HepG2 (cell line): Measurements from ENCODE around the gene PIMREG. TPM values are rescaled to one million over a fixed set of nuclear protein-coding genes. Genes with fewer than 3 reads are reported as not detected.

Experiments
- ATAC-seq: fragments of 200-7000 bp; cut with Tn5 transposase; 3 replicates; pipeline ENCODE4 v1.9.1; 2020; ENCODE audit warnings: mild to moderate bottlenecking, moderate library complexity
- BruUV-seq: library from RNA; stranded (reverse); fragments of 400-500 nt; replicated peaks from 2 replicates; lab custom pipeline; 2021; lab: Mats Ljungman, UMichigan
- CTCF ChIA-PET: fragments of 300-600 bp; formaldehyde crosslinking; extraction: SDS; loops from one replicate; lab custom pipeline; 2021; ENCODE audit warnings: low total read pairs, inconsistent platforms, low intra/inter-chr PET ratio; lab: Yijun Ruan, JAX
- POLR2A ChIA-PET: fragments of 350-600 bp; sonication (Branson Sonifier 250); formaldehyde crosslinking; loops from one replicate; lab custom pipeline; 2020; ENCODE audit warnings: antibody characterized with exemption, inconsistent platforms; lab: Yijun Ruan, JAX
- DNase-seq: peaks from one replicate; pipeline ENCODE4 v3.0.0-alpha.2; 2015; ENCODE audit warnings: low spot score
- FAIRE-seq: peaks from 3 replicates; lab custom pipeline; 2011; peaks lifted over from hg19 to GRCh38; lab: Jason Lieb, UNC
- H2AFZ ChIP-seq: one replicate; pipeline ENCODE4 v1.6.1; 2011; ENCODE audit warnings: low read length, inconsistent platforms
- H3K27ac ChIP-seq: fragments of 300-600 bp; 3 replicates; pipeline ENCODE4 v1.8.0; 2011; ENCODE audit warnings: mixed run types, mild to moderate bottlenecking, mixed read lengths, low read length, inconsistent platforms; ENCODE audit not compliant: insufficient read depth; ENCODE audit errors: extremely low read length
- H3K27me3 ChIP-seq, 2 experiments: fragments of 200-600 bp in 1 of 2; 2 replicates in 1 of 2; 3 replicates in 1 of 2; pipeline versions ENCODE4 v1.6.0 to v1.8.0; 2011; ENCODE audit warnings: low read length in 2 of 2, mild to moderate bottlenecking in 2 of 2, moderate library complexity in 2 of 2, inconsistent platforms in 1 of 2; ENCODE audit not compliant: insufficient read depth in 2 of 2, control insufficient read depth in 1 of 2
- H3K36me3 ChIP-seq, 2 experiments: fragments of 200-600 bp in 1 of 2; replicated peaks in 1 of 2; 2 replicates in 1 of 2; 3 replicates in 1 of 2; pipeline versions ENCODE4 v1.5.1 to v1.8.0; 2011; ENCODE audit warnings: low read length in 2 of 2, inconsistent platforms in 1 of 2; ENCODE audit not compliant: insufficient read depth in 2 of 2, control insufficient read depth in 1 of 2
- H3K4me1 ChIP-seq: 2 replicates; pipeline ENCODE4 v1.5.1; 2012; ENCODE audit warnings: low read length, inconsistent platforms; ENCODE audit not compliant: insufficient read depth
- H3K4me2 ChIP-seq: 2 replicates; pipeline ENCODE4 v1.6.0; 2011; ENCODE audit warnings: low read depth, low read length, inconsistent platforms
- H3K4me3 ChIP-seq, 3 experiments: fragments of 200-600 bp in 1 of 3; sonication (generic), shearing (Covaris generic) in 1 of 3; replicated peaks in 1 of 3; 2 replicates each; pipeline ENCODE4 v1.5.1; 2011 to 2016; ENCODE audit warnings: low read length in 3 of 3, inconsistent platforms in 2 of 3, low read depth in 2 of 3, mild to moderate bottlenecking in 2 of 3, control low read depth in 1 of 3, mixed read lengths in 1 of 3; ENCODE audit not compliant: insufficient read depth in 1 of 3
- H3K79me2 ChIP-seq: one replicate; pipeline ENCODE4 v1.6.1; 2011; ENCODE audit warnings: low read length, inconsistent platforms; ENCODE audit not compliant: insufficient read depth
- H3K9ac ChIP-seq: 2 replicates; pipeline ENCODE4 v1.6.0; 2011; ENCODE audit warnings: mild to moderate bottlenecking, low read depth, low read length, inconsistent platforms; ENCODE audit not compliant: insufficient read depth
- H3K9me3 ChIP-seq: 2 replicates; pipeline ENCODE4 v1.5.1; 2012; ENCODE audit warnings: mild to moderate bottlenecking, low read length
- H4K20me1 ChIP-seq: 2 replicates; pipeline ENCODE4 v1.6.0; 2011; ENCODE audit warnings: inconsistent platforms, mild to moderate bottlenecking, low read length, moderate library complexity; ENCODE audit not compliant: insufficient read depth
- AHR ChIP-seq: IDR thresholded peaks from 2 replicates; pipeline ENCODE4 v1.6.1; 2018; ENCODE audit warnings: missing genetic modification reagents, missing compliant biosample characterization
- NBN ChIP-seq: fragments of 450-650 bp; conservative IDR thresholded peaks from 2 replicates; pipeline ENCODE4 v1.6.1; 2017
- NFYC ChIP-seq: IDR thresholded peaks from 2 replicates; pipeline ENCODE4 v1.6.1; 2016; ENCODE audit warnings: missing genetic modification reagents, missing compliant biosample characterization
- POGZ ChIP-seq: sonication (generic); formaldehyde crosslinking; IDR thresholded peaks from 2 replicates; pipeline ENCODE4 v1.4.0; 2020; ENCODE audit warnings: mild to moderate bottlenecking, missing genetic modification reagents
- RARA ChIP-seq: IDR thresholded peaks from 2 replicates; pipeline ENCODE4 v1.6.1; 2016; ENCODE audit warnings: missing genetic modification reagents, missing compliant biosample characterization
- STAG1 ChIP-seq: sonication (generic); formaldehyde crosslinking; IDR thresholded peaks from 2 replicates; pipeline ENCODE4 v1.4.0; 2020; ENCODE audit warnings: missing genetic modification reagents
- ZBTB8A ChIP-seq: sonication (generic); formaldehyde crosslinking; IDR thresholded peaks from 2 replicates; pipeline ENCODE4 v1.4.0; 2020; ENCODE audit warnings: mild to moderate bottlenecking, low read depth, missing genetic modification reagents, borderline replicate concordance
- ZFP1 ChIP-seq: IDR thresholded peaks from 2 replicates; pipeline ENCODE4 v1.6.1; 2016
- ZFP91 ChIP-seq: sonication (generic); formaldehyde crosslinking; IDR thresholded peaks from 2 replicates; pipeline ENCODE4 v1.9.0; 2022; ENCODE audit warnings: missing genetic modification reagents, mild to moderate bottlenecking, borderline replicate concordance
- ZSCAN12 ChIP-seq: sonication (generic); formaldehyde crosslinking; IDR thresholded peaks from 2 replicates; pipeline ENCODE4 v1.9.0; 2021; ENCODE audit warnings: mild to moderate bottlenecking, missing genetic modification reagents
- WGBS: methylation state at CpG from one replicate; pipeline ENCODE4 v1.1.6; 2017; ENCODE audit warnings: low lambda C conversion rate; 5-methylcytosine and 5-hydroxymethylcytosine counted together
- in situ Hi-C: cut with HindIII; loops from 2 replicates; pipeline ENCODE4 v1.10.0; 2017; ENCODE audit warnings: low pct_unique_long_range_greater_than_20kb; ENCODE audit not compliant: extremely low pct_ligation_motif_present
- intact Hi-C: fragments of 100-400 bp; cut with micrococcal nuclease; formaldehyde crosslinking; loops from one replicate; pipeline ENCODE4 v1.10.0; 2022; ENCODE audit not compliant: unreplicated experiment
- polyA plus RNA-seq, 8 experiments: library from polyadenylated mRNA; depleted of rRNA in 3 of 8; stranded (reverse) in 7 of 8; unstranded in 1 of 8; fragments of >200 nt; fragmentation: Illumina TruSeq in 4 of 8; extraction: Trizol in 4 of 8; gene quantifications; 2 replicates each; pipeline versions ENCODE4 v1.2.1 to v1.2.3, GENCODE V29; 2011 to 2016; ENCODE audit warnings: low read depth in 4 of 8, missing spikeins in 1 of 8, mixed read lengths in 1 of 8; ENCODE audit not compliant: insufficient read depth in 1 of 8
- total RNA-seq, 5 experiments: library from RNA; depleted of rRNA; stranded (reverse); fragments of >200 nt; fragmentation: Illumina TruSeq; extraction: Trizol; gene quantifications; 2 replicates each; pipeline ENCODE4 v1.2.3, GENCODE V29; 2016; ENCODE audit warnings: low read depth in 1 of 5

Gene PIMREG
- total and polyA plus RNA-seq, 2 of the 13 experiments (the other 11 are each of a cell fraction or from before 2014, with no cell fraction given): 15.6 to 30.3 TPM

- no peaks in the 10 kb centered on the region; the same call in 1 of the 2 replicates for H3K9me3 ChIP-seq
- no peaks in the 10 kb centered on the region; a peak in 1 of 5 replicates for H3K27me3 ChIP-seq
- DNase-seq (no peak), ATAC-seq (no peak), FAIRE-seq (no peak)
- CTCF ChIA-PET: no interaction called here
- H3K27ac ChIP-seq: no peak overlapping the region
- H3K4me3 ChIP-seq: no peak overlapping the region
- POLR2A ChIA-PET: no interaction called here
- no peaks in the 10 kb centered on the region for H4K20me1 ChIP-seq
- no peaks in the 10 kb centered on the region for H3K4me1 ChIP-seq
- BruUV-seq: no TSS peak
- intact Hi-C loops: no loop called here
- in situ Hi-C loops: no loop called here
- H3K79me2 ChIP-seq: no peaks in the 10 kb centered on the region
- H3K9ac ChIP-seq: no peak overlapping the region
- TF ChIP-seq ZFP1 (CRISPR knock-in tag): no peak
- peak; percentile 31; the same call in 1 of the 2 replicates for TF ChIP-seq RARA (CRISPR knock-in tag)
- TF ChIP-seq NFYC (CRISPR knock-in tag): no peak
- no peak overlapping the region for H2AFZ ChIP-seq
- WGBS: 65% methylated on average over 15 of the region's 24 CpGs
- no peak overlapping the region for H3K4me2 ChIP-seq
- no peaks in the 10 kb centered on the region for H3K36me3 ChIP-seq
Observed at GRCh38 chr17:6463616-6464445, 19.6 kb downstream of the PIMREG start.

- POLR2A ChIA-PET: no interaction called here
- Histone ChIP-seq H3K27ac (no peak overlapping the region), H3K9me3 (no peaks in the 10 kb centered on the region; the same call in 1 of the 2 replicates), H3K9ac (no peak overlapping the region), H3K4me3 (no peak overlapping the region), H2AFZ (no peak overlapping the region), H3K79me2 (no peaks in the 10 kb centered on the region), H3K4me2 (no peak overlapping the region), H3K27me3 (no peaks in the 10 kb centered on the region), H3K4me1 (no peaks in the 10 kb centered on the region), H3K36me3 (no peaks in the 10 kb centered on the region), H4K20me1 (no peaks in the 10 kb centered on the region)
- WGBS: 80% methylated on average over 14 of the region's 14 CpGs
- ATAC-seq: no peak
- in situ Hi-C loops (no loop called here), intact Hi-C loops (no loop called here)
- CTCF ChIA-PET: no interaction called here
- DNase-seq: no peak
- no TSS peak for BruUV-seq
- FAIRE-seq: no peak
- no peak for TF ChIP-seq ZFP91 (CRISPR knock-in tag)
- no peak for TF ChIP-seq STAG1 (CRISPR knock-in tag)
- TF ChIP-seq ZSCAN12: no peak
- TF ChIP-seq NBN: no peak
- no peak for TF ChIP-seq POGZ (CRISPR knock-in tag)
- no peak for TF ChIP-seq AHR (CRISPR knock-in tag)
- TF ChIP-seq ZBTB8A (CRISPR knock-in tag): no peak
Observed at GRCh38 chr17:6464446-6465041, 20.3 kb downstream of the PIMREG start.
